Neural cell (in vitro differentiated cells): ENCODE measurements around the gene KIF21B. TPM values are rescaled to one million over a fixed set of nuclear protein-coding genes. Genes with fewer than 3 reads are reported as not detected.

ENCODE experiments used
- H2AFZ ChIP-seq: fragments of 200-600, 300-800 bp; sonication (generic), shearing (Covaris generic); 2 replicates; pipeline ENCODE4 v1.6.0; 2014; ENCODE audit warnings: low read depth, mild to moderate bottlenecking, antibody characterized with exemption, low read length, moderate library complexity
- H3F3A ChIP-seq: fragments of 200-600 bp; shearing (Covaris generic); 2 replicates; pipeline ENCODE4 v1.6.1; 2016; ENCODE audit warnings: mild to moderate bottlenecking, moderate library complexity, mixed read lengths, antibody characterized with exemption, low read length; ENCODE audit not compliant: insufficient read depth, poor library complexity, severe bottlenecking
- H3K27ac ChIP-seq: fragments of 200-600, 300-800 bp; sonication (generic), shearing (Covaris generic); 2 replicates; pipeline ENCODE4 v1.5.1; 2014; ENCODE audit warnings: mild to moderate bottlenecking, low read length, moderate library complexity
- H3K27me3 ChIP-seq: fragments of 300-800, 200-600 bp; sonication (generic), shearing (Covaris generic); 2 replicates; pipeline ENCODE4 v1.6.0; 2014; ENCODE audit warnings: mild to moderate bottlenecking, low read depth, low read length, moderate library complexity; ENCODE audit not compliant: insufficient read depth
- H3K36me3 ChIP-seq: fragments of 300-800, 200-600 bp; sonication (generic), shearing (Covaris generic); 2 replicates; pipeline ENCODE4 v1.5.1; 2014; ENCODE audit warnings: mild to moderate bottlenecking, antibody characterized with exemption, low read length, moderate library complexity; ENCODE audit not compliant: insufficient read depth
- H3K4me2 ChIP-seq: fragments of 300-800, 200-600 bp; sonication (generic), shearing (Covaris generic); 2 replicates; pipeline ENCODE4 v1.6.0; 2014; ENCODE audit warnings: mild to moderate bottlenecking, low read length
- H3K4me3 ChIP-seq: fragments of 300-800, 200-600 bp; sonication (generic), shearing (Covaris generic); 2 replicates; pipeline ENCODE4 v1.5.1; 2014; ENCODE audit warnings: mild to moderate bottlenecking, low read length, moderate library complexity
- H3K79me2 ChIP-seq: fragments of 200-600 bp; shearing (Covaris generic); replicated peaks from 2 replicates; pipeline ENCODE4 v1.6.0; 2014; ENCODE audit warnings: mild to moderate bottlenecking, low read length, moderate library complexity; ENCODE audit not compliant: insufficient read depth
- H3K9ac ChIP-seq: fragments of 300-800, 200-600 bp; sonication (generic), shearing (Covaris generic); 2 replicates; pipeline ENCODE4 v1.6.1; 2016; ENCODE audit warnings: mild to moderate bottlenecking, low read length, mixed read lengths
- H3K9me2 ChIP-seq: fragments of 200-600 bp; shearing (Covaris generic); 2 replicates; pipeline ENCODE4 v1.6.1; 2016; ENCODE audit warnings: mild to moderate bottlenecking, low read length, mixed read lengths; ENCODE audit not compliant: insufficient read depth
- H3K9me3 ChIP-seq: fragments of 200-600, 300-800 bp; sonication (generic), shearing (Covaris generic); 2 replicates; pipeline ENCODE4 v1.6.1; 2016; ENCODE audit warnings: mild to moderate bottlenecking, mixed run types, low read length, moderate library complexity, mixed read lengths
- H4K20me1 ChIP-seq: fragments of 200-600 bp; shearing (Covaris generic); 2 replicates; pipeline ENCODE4 v1.6.1; 2016; ENCODE audit warnings: mild to moderate bottlenecking, mixed run types; ENCODE audit not compliant: insufficient read depth
- EP300 ChIP-seq: fragments of 450-650 bp; conservative IDR thresholded peaks from 2 replicates; pipeline ENCODE4 v1.6.1; 2014; ENCODE audit warnings: antibody characterized with exemption, mild to moderate bottlenecking, moderate library complexity; ENCODE audit not compliant: poor library complexity, severe bottlenecking
- EZH2 ChIP-seq: fragments of 200-600, 300-800 bp; shearing (Covaris generic), sonication (generic); IDR thresholded peaks from 2 replicates; pipeline ENCODE4 v1.6.1; 2014; ENCODE audit warnings: antibody characterized with exemption, low read length, borderline replicate concordance, mild to moderate bottlenecking; ENCODE audit not compliant: insufficient read depth, poor library complexity, severe bottlenecking
- MXI1 ChIP-seq: fragments of 450-650 bp; conservative IDR thresholded peaks from 2 replicates; pipeline ENCODE4 v1.6.1; 2014; ENCODE audit warnings: antibody characterized with exemption, mild to moderate bottlenecking; ENCODE audit not compliant: poor library complexity, severe bottlenecking
- POLR2AphosphoS5 ChIP-seq: IDR thresholded peaks from 2 replicates; pipeline ENCODE4 v1.6.1; 2012
- RAD21 ChIP-seq: fragments of 450-650 bp; conservative IDR thresholded peaks from 2 replicates; pipeline ENCODE4 v1.6.1; 2014; ENCODE audit warnings: antibody characterized with exemption, mild to moderate bottlenecking, moderate library complexity
- SMC3 ChIP-seq: fragments of 450-650 bp; conservative IDR thresholded peaks from 2 replicates; pipeline ENCODE4 v1.6.1; 2014; ENCODE audit warnings: antibody characterized with exemption, mild to moderate bottlenecking, moderate library complexity; ENCODE audit not compliant: poor library complexity
- TAF1 ChIP-seq: IDR thresholded peaks from 2 replicates; pipeline ENCODE4 v1.6.1; 2012; ENCODE audit warnings: low read depth
- polyA plus RNA-seq: library from polyadenylated mRNA; depleted of rRNA; stranded (reverse); fragments of >200 nt; gene quantifications from 2 replicates; pipeline ENCODE4 v1.2.3, GENCODE V29; 2014
- TF ChIP-seq, protein P1 (sequence below): IDR thresholded peaks from 2 replicates; pipeline ENCODE4 v1.6.1; 2012; ENCODE audit warnings: borderline replicate concordance
- TF ChIP-seq, protein P2 (sequence below): fragments of 450-650 bp; IDR thresholded peaks from 2 replicates; pipeline ENCODE4 v1.5.1; 2014; ENCODE audit warnings: antibody characterized with exemption, mild to moderate bottlenecking, moderate library complexity; ENCODE audit not compliant: poor library complexity, severe bottlenecking

The KIF21B gene
- polyA plus RNA-seq, 1 donor from 2014 or later: 53.7 TPM

DNA sequence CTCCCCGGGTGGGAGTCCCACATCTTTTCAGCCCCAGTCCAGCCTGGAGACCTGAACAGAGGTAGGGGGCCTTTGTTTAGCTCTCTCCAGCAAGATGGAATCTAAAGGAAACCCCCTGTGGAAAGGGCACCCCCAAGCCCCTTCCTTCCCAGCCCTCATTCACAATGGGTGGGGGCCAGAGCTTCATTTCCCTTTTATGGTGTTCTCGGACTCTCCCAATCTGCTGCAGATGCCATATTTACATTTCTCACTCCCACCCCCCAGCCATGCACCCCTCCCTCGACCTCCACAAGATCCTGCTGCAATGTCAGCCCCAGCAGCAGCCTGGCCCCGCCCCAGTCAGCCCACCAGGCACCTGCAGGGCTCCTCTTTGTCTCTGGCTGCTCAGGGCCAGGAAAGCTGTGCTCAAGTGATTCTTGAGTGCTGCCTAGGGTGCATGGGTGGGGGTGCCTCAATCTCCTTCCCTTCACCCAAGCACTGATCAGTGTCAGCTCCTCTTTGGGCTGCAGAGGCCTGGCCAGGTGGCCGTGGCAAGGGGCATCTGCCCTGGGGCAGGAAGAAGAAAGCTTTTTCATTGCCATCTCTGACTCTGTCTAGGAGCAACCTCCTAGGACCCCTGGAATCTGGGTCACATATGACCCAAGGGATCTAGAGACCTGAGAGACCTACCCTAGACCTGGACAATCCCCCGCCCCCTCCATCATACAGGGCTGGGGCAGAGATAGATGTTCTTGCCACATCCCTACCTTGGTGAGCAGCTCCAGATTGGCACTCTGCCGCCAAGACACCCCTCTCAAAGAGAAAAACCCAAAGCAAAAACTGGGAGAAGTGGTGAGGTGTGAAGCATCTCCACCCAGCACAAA lies 1.7 kb downstream of the KIF21B start:
- H3K79me2 ChIP-seq: peaks cover 68% of the 10 kb centered on the region
- H3K27me3 ChIP-seq: no peaks in the 10 kb centered on the region
- no peak overlapping the region for H2AFZ ChIP-seq
- no peaks in the 10 kb centered on the region for H3K9me3 ChIP-seq
- TF ChIP-seq EZH2 (no peak), SMC3 (no peak), TAF1 (peak; percentile 46), POLR2AphosphoS5 (peak; percentile 80)
- TF ChIP-seq, protein P1, sequence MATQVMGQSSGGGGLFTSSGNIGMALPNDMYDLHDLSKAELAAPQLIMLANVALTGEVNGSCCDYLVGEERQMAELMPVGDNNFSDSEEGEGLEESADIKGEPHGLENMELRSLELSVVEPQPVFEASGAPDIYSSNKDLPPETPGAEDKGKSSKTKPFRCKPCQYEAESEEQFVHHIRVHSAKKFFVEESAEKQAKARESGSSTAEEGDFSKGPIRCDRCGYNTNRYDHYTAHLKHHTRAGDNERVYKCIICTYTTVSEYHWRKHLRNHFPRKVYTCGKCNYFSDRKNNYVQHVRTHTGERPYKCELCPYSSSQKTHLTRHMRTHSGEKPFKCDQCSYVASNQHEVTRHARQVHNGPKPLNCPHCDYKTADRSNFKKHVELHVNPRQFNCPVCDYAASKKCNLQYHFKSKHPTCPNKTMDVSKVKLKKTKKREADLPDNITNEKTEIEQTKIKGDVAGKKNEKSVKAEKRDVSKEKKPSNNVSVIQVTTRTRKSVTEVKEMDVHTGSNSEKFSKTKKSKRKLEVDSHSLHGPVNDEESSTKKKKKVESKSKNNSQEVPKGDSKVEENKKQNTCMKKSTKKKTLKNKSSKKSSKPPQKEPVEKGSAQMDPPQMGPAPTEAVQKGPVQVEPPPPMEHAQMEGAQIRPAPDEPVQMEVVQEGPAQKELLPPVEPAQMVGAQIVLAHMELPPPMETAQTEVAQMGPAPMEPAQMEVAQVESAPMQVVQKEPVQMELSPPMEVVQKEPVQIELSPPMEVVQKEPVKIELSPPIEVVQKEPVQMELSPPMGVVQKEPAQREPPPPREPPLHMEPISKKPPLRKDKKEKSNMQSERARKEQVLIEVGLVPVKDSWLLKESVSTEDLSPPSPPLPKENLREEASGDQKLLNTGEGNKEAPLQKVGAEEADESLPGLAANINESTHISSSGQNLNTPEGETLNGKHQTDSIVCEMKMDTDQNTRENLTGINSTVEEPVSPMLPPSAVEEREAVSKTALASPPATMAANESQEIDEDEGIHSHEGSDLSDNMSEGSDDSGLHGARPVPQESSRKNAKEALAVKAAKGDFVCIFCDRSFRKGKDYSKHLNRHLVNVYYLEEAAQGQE: no peak
- peak overlapping the region; percentile 95 for H3K27ac ChIP-seq
- H3K4me3 ChIP-seq: peak overlapping the region; percentile 97
- H3K36me3 ChIP-seq: no peaks in the 10 kb centered on the region
- H3F3A ChIP-seq: no peaks in the 10 kb centered on the region
- no peaks in the 10 kb centered on the region for H3K9me2 ChIP-seq
- H3K9ac ChIP-seq: peak overlapping the region; percentile 98
- H4K20me1 ChIP-seq: peaks cover 36% of the 10 kb centered on the region
- peak overlapping the region; percentile 100 for H3K4me2 ChIP-seq

DNA sequence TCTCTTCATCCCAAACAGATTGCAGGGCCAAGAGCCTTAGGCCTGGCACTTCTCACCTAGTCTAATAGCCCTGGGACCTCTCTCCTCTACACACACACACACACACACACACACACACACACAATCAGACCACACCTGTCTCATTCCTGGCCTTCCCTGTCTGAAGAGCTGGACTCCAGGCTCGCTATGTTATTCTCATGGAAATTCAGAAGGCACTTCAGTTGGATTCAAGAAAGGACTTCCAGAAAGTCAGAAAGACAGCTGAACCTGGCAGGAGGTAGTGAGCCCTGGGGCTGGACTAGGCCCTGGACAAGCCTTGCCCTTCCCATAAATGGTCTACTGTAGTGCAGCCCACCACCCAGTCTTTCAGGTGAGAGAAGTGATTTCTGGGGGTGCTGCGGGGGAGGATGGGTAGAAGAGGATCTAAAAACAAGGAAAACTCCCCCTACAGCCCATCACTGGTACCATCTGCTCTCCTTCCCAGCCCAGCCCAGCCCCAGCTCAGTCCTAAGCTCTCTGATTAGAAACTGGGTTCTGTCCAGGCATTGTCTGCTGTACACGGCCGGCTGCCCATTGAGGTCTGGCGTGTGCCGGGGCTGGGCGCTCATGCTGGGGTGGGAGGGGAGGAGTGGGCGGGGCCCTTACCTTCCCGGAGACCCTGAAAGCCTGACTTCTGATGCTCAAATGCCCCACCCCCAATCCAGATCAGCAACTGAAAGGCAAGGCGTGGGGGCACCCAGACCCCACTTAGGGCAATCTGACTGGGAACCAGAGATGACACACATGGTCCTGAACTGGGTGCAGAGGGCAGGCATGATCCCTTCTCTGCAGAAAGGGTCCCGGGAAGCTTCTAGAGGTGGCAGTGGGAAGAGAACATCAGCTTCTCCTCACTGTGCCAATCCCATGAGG lies 2.5 kb downstream of the KIF21B start:
- Histone ChIP-seq H3K9ac (peak overlapping the region; percentile 98), H4K20me1 (peaks cover 45% of the 10 kb centered on the region), H3F3A (no peaks in the 10 kb centered on the region), H3K4me3 (peak overlapping the region; percentile 97), H2AFZ (no peak overlapping the region), H3K27me3 (no peaks in the 10 kb centered on the region), H3K36me3 (no peaks in the 10 kb centered on the region), H3K9me2 (no peaks in the 10 kb centered on the region), H3K4me2 (peak overlapping the region; percentile 100), H3K9me3 (no peaks in the 10 kb centered on the region), H3K79me2 (peaks cover 75% of the 10 kb centered on the region), H3K27ac (peak overlapping the region; percentile 95)
- peak; percentile 33 for TF ChIP-seq POLR2AphosphoS5
- TF ChIP-seq TAF1: peak; percentile 23
- TF ChIP-seq SMC3: peak; percentile 55
- TF ChIP-seq MXI1: no peak
- peak; percentile 56 for TF ChIP-seq RAD21
- TF ChIP-seq, protein P2, sequence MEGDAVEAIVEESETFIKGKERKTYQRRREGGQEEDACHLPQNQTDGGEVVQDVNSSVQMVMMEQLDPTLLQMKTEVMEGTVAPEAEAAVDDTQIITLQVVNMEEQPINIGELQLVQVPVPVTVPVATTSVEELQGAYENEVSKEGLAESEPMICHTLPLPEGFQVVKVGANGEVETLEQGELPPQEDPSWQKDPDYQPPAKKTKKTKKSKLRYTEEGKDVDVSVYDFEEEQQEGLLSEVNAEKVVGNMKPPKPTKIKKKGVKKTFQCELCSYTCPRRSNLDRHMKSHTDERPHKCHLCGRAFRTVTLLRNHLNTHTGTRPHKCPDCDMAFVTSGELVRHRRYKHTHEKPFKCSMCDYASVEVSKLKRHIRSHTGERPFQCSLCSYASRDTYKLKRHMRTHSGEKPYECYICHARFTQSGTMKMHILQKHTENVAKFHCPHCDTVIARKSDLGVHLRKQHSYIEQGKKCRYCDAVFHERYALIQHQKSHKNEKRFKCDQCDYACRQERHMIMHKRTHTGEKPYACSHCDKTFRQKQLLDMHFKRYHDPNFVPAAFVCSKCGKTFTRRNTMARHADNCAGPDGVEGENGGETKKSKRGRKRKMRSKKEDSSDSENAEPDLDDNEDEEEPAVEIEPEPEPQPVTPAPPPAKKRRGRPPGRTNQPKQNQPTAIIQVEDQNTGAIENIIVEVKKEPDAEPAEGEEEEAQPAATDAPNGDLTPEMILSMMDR: peak; percentile 68
- TF ChIP-seq, protein P1: peak; percentile 15
- TF ChIP-seq EZH2: no peak
- TF ChIP-seq EP300: no peak
